Measurements from ENCODE around the gene KCNJ4. TPM values are rescaled to one million over a fixed set of nuclear protein-coding genes. Genes with fewer than 3 reads are reported as not detected.

KCNJ4 gene
- polyA plus RNA-seq, 2 of the 4 experiments (the other 2 are of a cell fraction), result 0.12 TPM; not detected in 1

- TF ChIP-seq SREBF2 (IDR thresholded peaks at IDR 0.05) (no peak), HEYL (CRISPR knock-in tag; IDR thresholded peaks at IDR 0.05) (no peak), HOXB5 (CRISPR knock-in tag; IDR thresholded peaks at IDR 0.05) (no peak), RFX5 (IDR thresholded peaks at IDR 0.05) (no peak), E2F6 (IDR thresholded peaks at IDR 0.05; ENCODE audit: borderline replicate concordance, low read depth) (peak; percentile 28; the same call in 1 of the 2 replicates), HOXB13 (CRISPR knock-in tag; IDR thresholded peaks at IDR 0.05; ENCODE audit: low read depth) (no peak), POLR2A (IDR thresholded peaks at IDR 0.05; ENCODE audit: low read length) (peak; percentile 49), MYC (IDR thresholded peaks at IDR 0.05; ENCODE audit: borderline replicate concordance, low read length) (no peak), PHF8 (IDR thresholded peaks at IDR 0.05; ENCODE audit: borderline replicate concordance, low read depth) (0 out of 2 replicates have a peak, but pooled peaks have one; percentile 43)
- Histone ChIP-seq H3K9me3 (no peaks in the 10 kb centered on the region), H3K4me1 (peaks cover 9% of the 10 kb centered on the region; the same call in 2 of the 3 replicates), H3K27ac (peak within 1 kb of the TSS; percentile 76 to 91), H3K4me3 (peak within 1 kb of the TSS; percentile 53), H3K4me2 (peak within 1 kb of the TSS; percentile 91)
- no peak for FAIRE-seq
- CTCF ChIA-PET, result no interaction called here
- 0% methylated on average over 2 of the region's 53 CpGs for WGBS (ENCODE audit: missing lambda C conversion rate)
- peak; percentile 75 to 88 for ATAC-seq
- DNase-seq (ENCODE audit: low read depth in 1 of 2, low spot score in 1 of 2), result peak in 1 of 2 experiments; percentile 40
- POLR2A ChIA-PET, result no interaction called here
These were observed 13.0 kb upstream of the KCNJ4 start, which contains the start of gene KDELR3 for GRCh38 chr22:38467904-38468442. TSS of gene KDELR3 (plus strand) at chr22:38468096. CDS start at chr22:38468234, 138 bp downstream.

GRCh38 chr22:38467438-38467903 lies 12.5 kb upstream of the KCNJ4 start:
- H3K4me3 ChIP-seq, result peak overlapping the region; percentile 53
- POLR2A ChIA-PET, result no interaction called here
- TF ChIP-seq HOXB5 (CRISPR knock-in tag; IDR thresholded peaks at IDR 0.05), result no peak
- no peak for TF ChIP-seq CBX8 (IDR thresholded peaks at IDR 0.05)
- CTCF ChIA-PET, result no interaction called here
- H3K9me3 ChIP-seq, result no peaks in the 10 kb centered on the region
- H3K4me2 ChIP-seq, result peak overlapping the region; percentile 91
- H3K4me1 ChIP-seq, result peaks cover 9% of the 10 kb centered on the region; the same call in 2 of the 3 replicates
- FAIRE-seq, result no peak
- no peak for DNase-seq (ENCODE audit: low read depth in 1 of 2, low spot score in 1 of 2)
- 0% methylated on average over 3 of the region's 20 CpGs for WGBS (ENCODE audit: missing lambda C conversion rate)
- no peak for ATAC-seq
- peak overlapping the region; percentile 76 to 91 for H3K27ac ChIP-seq

GRCh38 chr22:38465673-38466490 lies 10.9 kb upstream of the KCNJ4 start:
- ChIA-PET POLR2A (no interaction called here), CTCF (no interaction called here)
- ATAC-seq (no peak), DNase-seq (ENCODE audit: low read depth in 1 of 2, low spot score in 1 of 2) (no peak), FAIRE-seq (no peak)
- Histone ChIP-seq H3K4me1 (peaks cover 13% of the 10 kb centered on the region), H3K27ac (no peak overlapping the region), H3K4me3 (no peak overlapping the region), H3K9me3 (no peaks in the 10 kb centered on the region), H3K4me2 (no peak overlapping the region)
- TF ChIP-seq HEYL (CRISPR knock-in tag; IDR thresholded peaks at IDR 0.05), result no peak
- TF ChIP-seq RFX5 (IDR thresholded peaks at IDR 0.05), result no peak
- no peak for TF ChIP-seq CTCF (IDR thresholded peaks at IDR 0.05)
- no peak for TF ChIP-seq HOXA7 (CRISPR knock-in tag; IDR thresholded peaks at IDR 0.05)
- 84% methylated on average over 22 of the region's 26 CpGs for WGBS (ENCODE audit: missing lambda C conversion rate)

- WGBS (ENCODE audit: missing lambda C conversion rate), result 91% methylated on average over 9 of the region's 10 CpGs
- DNase-seq (ENCODE audit: low read depth in 1 of 2, low spot score in 1 of 2) (no peak), FAIRE-seq (no peak), ATAC-seq (no peak)
- CTCF ChIA-PET, result no interaction called here
- no peak for TF ChIP-seq TP53 (CRISPR knock-in tag; IDR thresholded peaks at IDR 0.05)
- TF ChIP-seq EHF (CRISPR knock-in tag; IDR thresholded peaks at IDR 0.05), result no peak
- TF ChIP-seq RAD21 (conservative IDR thresholded peaks at IDR 0.05 in 1 of 2, IDR thresholded peaks at IDR 0.05 in 1 of 2), result no peak
- TF ChIP-seq HOXB5 (CRISPR knock-in tag; IDR thresholded peaks at IDR 0.05), result no peak
- TF ChIP-seq FOSL2 (IDR thresholded peaks at IDR 0.05), result no peak
- no peak for TF ChIP-seq FOSL2 (CRISPR knock-in tag; IDR thresholded peaks at IDR 0.05)
- no peak for TF ChIP-seq SMC3 (IDR thresholded peaks at IDR 0.05)
- no peak for TF ChIP-seq POLR2AphosphoS2 (conservative IDR thresholded peaks at IDR 0.05; ENCODE audit: low read length)
- TF ChIP-seq MAZ (IDR thresholded peaks at IDR 0.05; ENCODE audit: borderline replicate concordance, low read depth, low read length), result no peak
- TF ChIP-seq SREBF2 (IDR thresholded peaks at IDR 0.05), result no peak
- no peak for TF ChIP-seq ZSCAN20 (CRISPR knock-in tag; IDR thresholded peaks at IDR 0.05)
- no peak for TF ChIP-seq NR3C1 (IDR thresholded peaks at IDR 0.05)
- no peak for TF ChIP-seq PBX3 (IDR thresholded peaks at IDR 0.05)
- no peak for TF ChIP-seq GATA3 (IDR thresholded peaks at IDR 0.05; ENCODE audit: borderline replicate concordance)
- TF ChIP-seq FOXS1 (CRISPR knock-in tag; IDR thresholded peaks at IDR 0.05), result no peak
- Histone ChIP-seq H3K4me3 (no peak overlapping the region), H3K9me3 (no peaks in the 10 kb centered on the region), H3K27ac (no peak overlapping the region), H3K4me2 (no peak overlapping the region), H3K4me1 (peaks cover 13% of the 10 kb centered on the region)
- POLR2A ChIA-PET, result no interaction called here
These were observed 10.1 kb upstream of the KCNJ4 start for GRCh38 chr22:38464992-38465672.

Measured in A549 (cell line).